Forelimb muscle (tissue), 1 donor: Measurements from ENCODE around the gene COP1. TPM values are rescaled to one million over a fixed set of nuclear protein-coding genes. Genes with fewer than 3 reads are reported as not detected.
"Not testable (repeated sequence)": the region's sequence is repeated elsewhere in the genome, so short reads cannot be mapped to it uniquely, and the experiment has no call there.

Experiments used
- DNase-seq: peaks from one replicate; pipeline ENCODE4 v3.0.0-alpha.2; 2013; ENCODE audit warnings: low read depth
- polyA plus RNA-seq: library from polyadenylated mRNA; unstranded; fragments of 120-200 nt; gene quantifications from one replicate; pipeline ENCODE4 v1.2.1, GENCODE V29; 2013; ENCODE audit not compliant: insufficient read length

Gene COP1
- polyA plus RNA-seq, 1 donor: 32.8 TPM

- DNase-seq: no peak
These were observed 84.8 kb downstream of the COP1 start for GRCh38 chr1:176122282-176122681.

DNA sequence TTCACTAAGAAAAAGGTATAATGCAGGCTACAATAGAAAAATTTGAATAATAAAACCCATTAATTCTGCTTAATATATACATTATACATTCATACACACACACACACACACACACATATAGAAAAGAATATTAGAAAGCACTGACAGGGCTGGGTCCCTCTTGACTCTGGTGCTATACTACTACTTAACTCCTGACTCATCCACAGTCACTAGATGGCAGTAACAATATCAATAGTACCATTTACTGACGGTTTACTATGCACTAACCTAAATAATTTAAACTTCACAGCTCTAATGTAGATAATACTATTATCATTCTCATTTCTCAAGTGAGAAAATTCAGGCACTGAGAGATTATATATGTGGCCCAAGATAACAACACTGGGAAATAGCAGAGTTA is 87.5 kb downstream of the COP1 start:
- no peak for DNase-seq

DNA sequence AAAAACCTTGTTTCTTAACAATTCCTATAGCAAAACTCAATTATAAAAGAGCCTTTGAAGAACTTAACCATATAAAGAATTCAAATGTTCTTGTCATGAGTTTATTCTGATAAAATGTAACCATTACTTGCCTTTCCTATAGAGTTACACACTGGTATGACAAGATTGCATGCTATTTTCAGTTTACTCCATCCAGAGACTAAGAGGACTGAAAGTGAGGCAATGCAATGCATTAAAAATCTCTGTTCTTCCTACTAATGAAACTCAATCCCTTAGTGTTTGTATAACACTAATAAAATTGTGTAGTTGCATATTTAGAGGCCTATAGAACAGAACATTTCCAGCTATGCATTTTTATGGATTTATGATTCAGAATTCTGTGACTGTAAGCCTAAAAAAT is 88.1 kb downstream of the COP1 start:
- DNase-seq: no peak

DNA sequence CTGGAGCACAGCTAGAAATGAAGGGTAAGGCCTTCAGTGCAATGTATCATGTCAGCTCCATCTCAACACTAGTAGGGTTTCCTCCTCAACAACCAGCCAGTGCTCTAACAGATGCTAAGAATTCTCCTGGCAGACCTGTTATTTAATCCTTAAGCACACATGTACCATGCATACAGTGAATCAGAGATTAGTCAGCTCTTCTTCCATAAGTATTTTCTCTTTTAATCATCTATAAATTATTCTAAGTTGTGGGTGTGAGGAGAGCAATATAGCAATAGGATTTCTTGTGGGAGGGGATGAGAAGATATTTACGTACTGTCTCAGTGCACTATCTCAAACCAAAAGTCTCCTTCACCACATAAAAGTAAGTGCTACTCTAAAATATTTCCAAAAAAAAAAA is 95.3 kb downstream of the COP1 start:
- DNase-seq: no peak

- DNase-seq: no peak
These were observed 96.9 kb downstream of the COP1 start for GRCh38 chr1:176110203-176110602.

DNA sequence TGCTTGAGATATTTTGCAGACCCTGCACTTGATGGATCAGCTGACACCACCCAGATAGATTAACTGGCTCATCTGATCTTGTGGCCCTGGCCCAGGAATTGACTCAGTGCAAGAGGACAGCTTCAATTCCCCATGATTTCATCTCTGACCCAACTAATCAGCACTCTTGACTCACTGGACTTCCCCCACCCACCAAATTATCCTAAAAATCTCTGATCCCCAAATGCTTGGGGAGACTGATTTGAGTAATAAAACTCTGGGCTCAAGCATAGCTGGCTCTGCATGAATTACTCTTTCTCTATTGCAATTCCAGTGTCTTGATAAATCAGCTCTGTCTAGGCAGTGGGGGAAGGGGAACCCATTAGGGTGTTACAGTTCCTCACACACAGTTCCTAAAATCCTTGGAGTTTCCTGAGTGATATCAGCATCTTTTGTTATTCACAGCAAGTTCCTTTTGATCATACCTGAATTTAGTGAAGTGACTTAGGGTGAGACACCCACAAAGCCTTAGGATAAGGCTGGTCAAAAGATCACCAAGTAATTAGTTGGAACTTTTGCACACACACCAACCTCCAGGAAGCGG is 104.2 kb downstream of the COP1 start:
- no peak for DNase-seq

GRCh38 chr1:176101951-176102642 is 105.0 kb downstream of the COP1 start:
- DNase-seq: no peak

GRCh38 chr1:176098560-176098959 is 108.5 kb downstream of the COP1 start:
- DNase-seq: no peak

GRCh38 chr1:176096015-176096414 is 111.1 kb downstream of the COP1 start:
- DNase-seq: no peak

DNA sequence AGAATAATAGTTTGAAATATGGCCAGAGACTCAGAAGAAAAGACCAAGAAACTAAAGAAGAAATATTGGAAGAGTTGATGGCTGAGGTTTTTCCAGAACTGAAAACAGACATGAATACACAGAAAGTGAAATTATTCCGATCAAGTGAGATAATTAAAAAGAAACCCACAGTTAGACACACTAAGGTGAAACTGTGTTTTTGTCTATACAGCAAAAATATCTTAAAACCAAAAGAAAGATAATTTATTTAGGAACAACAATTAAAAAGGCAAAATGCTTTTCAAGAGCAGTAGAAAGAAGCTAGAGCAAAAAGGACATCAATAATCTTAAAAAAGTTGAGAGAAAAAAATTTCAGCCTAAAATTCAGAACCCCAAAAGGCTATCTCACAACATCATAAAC is 116.3 kb downstream of the COP1 start:
- DNase-seq: no peak

DNA sequence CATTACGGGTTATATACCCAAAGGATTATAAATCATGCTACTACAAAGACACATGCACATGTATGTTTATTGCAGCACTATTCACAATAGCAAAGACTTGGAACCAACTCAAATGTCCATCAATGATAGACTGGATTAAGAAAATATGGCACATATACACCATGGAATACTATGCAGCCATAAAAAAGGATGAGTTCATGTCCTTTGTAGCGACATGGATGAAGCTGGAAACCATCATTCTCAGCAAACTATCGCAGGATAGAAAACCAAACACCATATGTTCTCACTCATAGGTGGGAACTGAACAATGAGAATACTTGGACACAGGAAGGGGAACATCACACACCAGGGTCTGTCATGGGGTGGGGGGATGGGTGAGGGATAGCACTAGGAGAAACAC is 119.3 kb downstream of the COP1 start:
- not testable (repeated sequence) for DNase-seq

DNA sequence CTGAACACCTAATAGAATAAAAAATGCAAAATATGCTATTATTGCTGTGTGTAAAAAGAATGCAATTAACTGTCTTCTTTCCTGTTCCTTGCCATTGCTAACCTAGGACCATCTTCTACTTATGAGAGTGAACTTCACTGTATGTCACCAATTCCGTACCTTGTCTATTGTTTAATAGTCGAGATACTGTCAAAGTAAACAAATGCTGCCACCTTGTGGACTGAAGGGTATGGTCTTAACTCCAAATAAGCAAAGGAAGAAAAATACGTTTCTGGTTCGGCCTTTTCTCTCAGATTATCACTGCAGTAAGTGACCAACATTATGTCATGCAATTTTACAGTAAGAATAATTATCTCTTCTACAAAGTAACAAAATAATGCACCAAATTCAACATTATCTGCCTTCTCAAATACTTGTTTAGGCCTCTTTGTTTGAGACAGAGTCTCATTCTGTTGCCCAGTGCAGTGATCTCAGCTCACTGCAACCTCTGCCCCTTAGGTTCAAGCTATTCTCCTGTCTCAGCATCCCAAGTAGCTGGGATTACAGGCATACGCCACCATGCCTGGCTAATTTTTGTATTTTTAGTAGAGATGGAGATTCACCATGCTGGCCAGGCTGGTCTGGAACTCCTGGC is 133.4 kb downstream of the COP1 start:
- DNase-seq: peak; percentile 47

DNA sequence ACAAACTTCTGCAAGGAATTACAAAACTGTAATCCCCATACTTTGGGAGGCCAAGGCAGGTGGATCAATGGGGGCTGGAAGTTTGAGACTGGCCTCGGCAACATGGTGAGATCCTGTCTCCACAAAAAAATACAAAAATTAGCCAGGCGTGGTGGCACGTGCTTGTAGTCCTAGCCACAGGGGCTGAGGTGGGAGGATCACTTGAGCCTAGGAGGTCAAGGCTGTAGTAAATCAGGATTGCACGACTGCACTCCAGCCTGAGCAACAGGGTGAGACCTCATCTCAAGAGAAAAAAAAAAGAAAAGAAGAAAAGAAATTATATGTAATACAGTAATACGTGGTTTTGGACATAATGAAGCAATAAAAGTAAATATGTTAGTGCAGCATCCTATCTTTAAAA is 138.2 kb downstream of the COP1 start:
- no peak for DNase-seq

DNA sequence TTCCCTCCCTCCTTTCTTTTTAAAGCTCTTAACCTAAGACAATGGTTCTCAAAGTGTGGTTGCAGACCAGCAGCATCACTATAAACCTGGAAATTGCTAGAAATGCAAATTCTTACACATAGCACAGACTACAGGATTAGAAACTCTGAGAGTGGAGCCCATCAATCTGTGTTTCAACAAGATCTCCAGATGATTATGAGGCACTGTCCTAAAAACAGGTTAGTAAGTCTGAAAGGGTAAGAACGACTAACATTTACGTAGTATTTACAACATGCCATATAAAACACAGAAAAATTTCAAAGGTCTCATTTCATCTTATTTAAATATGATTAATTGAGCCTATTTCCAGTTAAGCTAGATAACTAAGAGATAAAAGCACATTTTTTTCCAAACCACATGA is 138.8 kb downstream of the COP1 start:
- DNase-seq: no peak

DNA sequence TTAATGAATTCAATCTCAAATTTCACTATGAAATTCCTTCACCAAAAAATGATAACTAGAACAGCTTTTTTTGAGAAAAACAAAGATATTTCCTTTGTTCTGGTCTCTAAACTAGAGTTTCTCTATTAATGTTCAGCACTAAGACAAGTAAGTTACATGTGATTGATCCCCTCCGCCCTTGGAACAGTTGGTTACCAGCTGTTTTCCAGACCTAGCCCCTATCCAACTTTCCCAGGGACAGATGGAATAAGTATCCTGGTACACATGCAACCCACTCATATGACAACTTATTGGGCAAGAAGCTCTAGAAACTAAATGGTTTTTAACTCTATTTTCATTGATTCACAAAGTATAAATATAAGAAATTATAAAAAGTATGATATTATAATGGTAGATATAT is 140.4 kb downstream of the COP1 start:
- DNase-seq: no peak

GRCh38 chr1:176058686-176059085 is 148.4 kb downstream of the COP1 start:
- no peak for DNase-seq

DNA sequence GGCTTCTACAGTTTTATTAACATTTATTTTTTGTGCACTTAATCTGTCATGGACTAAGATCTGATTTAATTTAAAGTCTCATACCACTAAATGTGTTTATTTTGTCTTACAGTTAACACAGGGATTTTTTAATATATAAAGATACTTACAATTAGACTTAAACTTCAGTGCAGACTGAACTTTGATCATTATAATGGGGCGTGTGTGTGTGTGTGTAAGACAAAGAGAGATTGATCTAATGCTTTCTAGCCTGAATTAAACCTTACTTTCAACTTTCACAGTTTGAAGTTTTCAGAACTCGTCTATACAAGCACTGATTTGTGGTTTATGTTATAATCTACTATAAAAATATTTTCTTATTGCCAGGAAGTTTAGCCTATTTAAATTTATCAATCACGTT is 150.8 kb downstream of the COP1 start:
- no peak for DNase-seq

- no peak for DNase-seq
These were observed 151.7 kb downstream of the COP1 start for GRCh38 chr1:176055398-176055797.

- DNase-seq: no peak
These were observed 155.1 kb downstream of the COP1 start for GRCh38 chr1:176051902-176052518.

GRCh38 chr1:176051402-176051801 is 155.7 kb downstream of the COP1 start:
- DNase-seq: no peak

DNA sequence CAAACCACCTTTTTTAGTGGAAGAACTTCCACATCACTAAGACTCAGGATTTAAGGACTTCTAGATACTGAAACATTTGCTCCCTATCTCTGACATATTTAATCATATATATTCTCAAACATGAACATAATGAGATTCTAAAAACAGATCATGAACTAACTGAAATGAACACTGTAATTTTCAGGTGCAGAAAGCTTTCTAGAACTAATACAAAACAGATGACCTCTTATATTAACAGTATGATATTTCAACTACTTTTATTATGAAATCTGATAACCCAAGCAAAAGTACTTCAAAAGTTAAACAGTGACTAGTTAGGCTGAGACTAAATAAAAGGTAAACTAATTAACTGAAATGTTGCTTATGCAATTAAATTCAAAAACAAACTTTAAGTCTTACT is 157.5 kb downstream of the COP1 start:
- no peak for DNase-seq

- no peak for DNase-seq
These were observed 160.2 kb downstream of the COP1 start for GRCh38 chr1:176046926-176047325.

- no peak for DNase-seq
These were observed 163.5 kb downstream of the COP1 start for GRCh38 chr1:176043537-176043936.
